Right ventricle myocardium superior (tissue), 1 donor: ENCODE results near the gene GPR15LG. TPM values are rescaled to one million over a fixed set of nuclear protein-coding genes. Genes with fewer than 3 reads are reported as not detected.
"Not testable (repeated sequence)": the region's sequence is repeated elsewhere in the genome, so short reads cannot be mapped to it uniquely, and the experiment has no call there.

Experiments used
- ATAC-seq: fragments of 200-7000 bp; cut with Tn5 transposase; one replicate; pipeline ENCODE4 v1.9.1; 2020; ENCODE audit warnings: mild to moderate bottlenecking; ENCODE audit not compliant: poor library complexity
- DNase-seq: peaks from one replicate; pipeline ENCODE4 v3.0.0-alpha.2; 2020
- intact Hi-C: fragments of 100-400 bp; cut with DNase I; formaldehyde crosslinking; loops from one replicate; pipeline ENCODE4 v1.11.2; 2022
- long read RNA-seq: library from polyadenylated mRNA; unstranded; transcript quantifications from one replicate; pipeline ENCODE4 v2.0.0, GENCODE V29; 2021
- total RNA-seq: library from RNA; stranded (reverse); fragmentation: NEBNext Ultra II Directional; extraction: Animal tissue kit (Norgen Biotek cat#: 25700); gene quantifications from one replicate; pipeline ENCODE4 v1.2.1, GENCODE V29; 2021
- donor health status: DM: no; HTN: yes; CAD: no; lungs with severe emphysema.

GPR15LG gene
- not detected for total RNA-seq
- long read RNA-seq: 0 reads

DNA sequence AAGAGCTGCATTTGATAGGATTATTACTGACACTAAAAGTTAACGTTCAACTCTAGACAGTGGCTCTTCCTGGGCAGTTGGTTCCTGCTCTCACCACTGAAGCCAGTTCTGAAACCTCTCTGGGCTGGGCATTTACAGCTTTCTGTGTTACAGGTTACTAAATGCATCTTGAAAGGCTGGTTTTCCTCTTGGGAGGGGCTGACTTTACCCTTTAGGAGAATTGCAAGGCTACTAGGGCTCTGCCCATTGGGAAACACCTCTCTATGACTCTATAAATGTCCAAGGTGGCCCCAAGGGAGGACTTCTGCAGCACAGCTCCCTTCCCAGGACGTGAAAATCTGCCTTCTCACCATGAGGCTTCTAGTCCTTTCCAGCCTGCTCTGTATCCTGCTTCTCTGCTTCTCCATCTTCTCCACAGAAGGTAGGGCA, at the start of gene GPR15LG:
GPR15LG (plus strand) TSS at position 301 of the 429 bp plus-strand sequence; CDS start at position 352, 51 bp downstream.
- DNase-seq (no peak), ATAC-seq (no peak)
- intact Hi-C loops: no loop called here

DNA sequence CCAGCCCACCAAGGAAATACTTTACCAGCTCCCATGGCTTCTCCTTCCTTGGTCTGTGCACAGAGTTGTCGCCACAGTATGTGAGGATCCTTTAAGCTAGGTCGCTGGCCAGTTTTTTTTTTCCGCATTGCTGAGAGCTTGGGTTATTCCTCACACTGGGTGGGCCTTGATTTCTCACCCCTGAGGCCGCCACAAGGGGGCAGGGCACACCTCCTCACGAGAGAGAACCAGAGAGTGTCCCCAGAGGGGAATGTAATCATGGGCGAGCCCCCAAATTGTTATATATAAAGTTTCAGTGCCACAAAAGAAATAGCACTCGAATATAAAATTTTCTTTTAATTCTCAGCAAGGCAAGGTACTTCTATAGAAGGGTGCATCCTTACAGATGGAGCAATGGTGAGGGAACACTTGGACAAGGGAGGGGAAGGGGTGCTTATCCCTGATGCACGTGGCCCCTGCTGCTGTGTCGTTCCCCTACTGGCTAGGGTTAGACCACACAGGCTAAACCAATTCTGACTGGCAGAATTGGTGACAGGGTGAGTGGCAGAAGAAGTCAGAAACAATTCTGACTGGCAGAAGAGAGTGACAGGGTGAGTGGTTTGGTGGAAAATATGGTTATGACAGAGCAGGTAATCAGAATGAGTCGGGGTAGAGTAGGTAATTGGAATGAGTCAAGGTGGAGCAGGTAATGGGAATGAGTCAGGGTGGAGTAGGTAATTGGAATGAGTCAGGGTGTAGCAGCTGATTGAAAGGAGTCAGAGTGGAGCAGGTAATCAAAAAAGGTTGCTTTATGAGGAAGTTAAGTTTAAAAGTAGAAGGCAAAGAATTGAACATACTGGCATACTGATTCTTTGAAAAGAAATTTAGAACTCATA, 47.5 kb upstream of the GPR15LG start:
- ATAC-seq, DNase-seq, intact Hi-C loops: not testable (repeated sequence)

DNA sequence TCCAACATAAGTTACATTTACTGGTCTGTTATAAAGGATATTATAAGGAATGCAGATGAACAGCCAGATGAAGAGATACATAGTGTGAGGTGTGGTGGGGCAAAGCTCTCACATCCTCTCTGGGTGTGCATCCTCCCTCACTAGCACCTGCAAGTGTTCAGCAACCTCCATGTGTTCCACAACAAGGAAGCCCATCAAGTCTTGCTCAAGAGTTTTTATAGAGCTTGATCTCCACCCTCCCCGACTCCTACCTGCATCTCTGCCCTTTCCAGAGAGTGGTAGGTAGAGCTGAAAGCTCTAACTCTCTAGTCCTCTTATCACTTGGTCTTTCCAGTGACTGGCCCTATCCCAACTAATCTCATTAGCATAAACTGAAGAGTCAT, 46.8 kb upstream of the GPR15LG start:
- no peak for DNase-seq
- ATAC-seq: no peak
- intact Hi-C loops: no loop called here

DNA sequence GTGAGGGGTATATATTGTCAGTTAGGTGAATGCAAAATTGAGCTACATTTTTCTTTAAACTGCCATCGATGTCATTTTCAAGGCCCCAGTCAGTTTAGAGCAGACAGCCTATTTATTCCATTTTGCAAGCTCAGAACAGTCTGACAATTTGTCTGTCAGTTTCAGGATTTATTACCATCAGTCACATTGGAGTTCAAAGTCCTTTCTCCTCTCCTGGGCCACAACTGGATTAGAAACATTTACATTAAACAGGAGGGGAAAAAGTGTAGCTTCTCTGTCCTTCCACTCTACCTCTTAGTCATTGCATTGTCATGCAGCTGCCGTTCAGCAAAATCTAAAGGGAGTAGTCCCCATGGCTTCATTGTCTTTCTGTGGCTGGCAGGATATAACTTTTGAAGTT, 37.8 kb upstream of the GPR15LG start:
- DNase-seq (no peak), ATAC-seq (no peak)
- intact Hi-C loops: no loop called here

DNA sequence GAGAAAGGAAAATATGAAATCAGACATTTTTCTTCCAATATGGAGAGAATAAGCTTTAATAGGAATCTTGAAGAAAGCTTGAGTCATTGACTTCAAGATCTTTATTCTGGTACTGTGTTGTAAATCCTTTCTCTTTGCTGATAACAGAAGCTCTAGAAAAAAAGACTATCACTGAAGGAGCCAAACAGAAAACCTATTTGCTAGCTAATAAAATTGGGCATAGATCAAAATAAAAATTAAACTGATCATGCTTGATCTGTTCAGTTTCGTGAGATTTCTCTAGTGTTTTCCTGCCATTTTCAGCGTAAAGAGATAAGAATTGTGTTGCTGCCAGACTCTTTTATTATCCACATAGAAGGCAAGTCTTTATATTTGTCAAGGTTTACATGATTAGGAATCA, 35.8 kb upstream of the GPR15LG start:
- intact Hi-C loops: no loop called here
- ATAC-seq (no peak), DNase-seq (no peak)

DNA sequence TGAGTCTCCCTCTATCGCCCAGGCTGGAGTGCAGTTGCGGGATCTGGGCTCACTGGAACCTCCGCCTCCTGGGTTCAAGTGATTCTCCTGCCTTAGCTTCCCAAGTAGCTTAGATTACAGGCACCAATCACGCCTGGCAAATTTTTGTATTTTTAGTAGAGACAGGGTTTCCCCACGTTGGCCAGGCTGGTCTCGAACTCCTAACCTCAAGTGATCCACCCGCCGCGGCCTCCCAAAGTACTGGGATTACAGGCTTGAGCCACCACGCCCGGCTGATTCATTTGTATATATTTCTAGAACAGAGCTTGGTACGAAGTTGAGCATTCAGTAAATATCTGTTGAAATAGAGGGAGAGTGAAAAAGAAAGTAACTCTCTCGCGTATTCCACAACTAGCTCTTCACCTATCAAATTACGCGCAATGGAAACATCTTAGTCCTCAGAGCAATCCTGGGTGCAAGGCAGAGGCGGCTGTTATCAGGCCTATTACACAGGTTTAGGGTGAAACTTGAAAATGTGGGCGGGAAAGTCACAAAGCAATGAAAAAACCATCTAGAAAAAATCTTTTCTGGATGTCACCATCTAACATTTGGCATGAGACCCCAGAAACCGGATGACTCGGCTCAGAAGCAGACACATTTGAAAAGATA, 35.0 kb upstream of the GPR15LG start:
- no peak for ATAC-seq
- peak; percentile 49 for DNase-seq
- intact Hi-C loops: no loop called here

DNA sequence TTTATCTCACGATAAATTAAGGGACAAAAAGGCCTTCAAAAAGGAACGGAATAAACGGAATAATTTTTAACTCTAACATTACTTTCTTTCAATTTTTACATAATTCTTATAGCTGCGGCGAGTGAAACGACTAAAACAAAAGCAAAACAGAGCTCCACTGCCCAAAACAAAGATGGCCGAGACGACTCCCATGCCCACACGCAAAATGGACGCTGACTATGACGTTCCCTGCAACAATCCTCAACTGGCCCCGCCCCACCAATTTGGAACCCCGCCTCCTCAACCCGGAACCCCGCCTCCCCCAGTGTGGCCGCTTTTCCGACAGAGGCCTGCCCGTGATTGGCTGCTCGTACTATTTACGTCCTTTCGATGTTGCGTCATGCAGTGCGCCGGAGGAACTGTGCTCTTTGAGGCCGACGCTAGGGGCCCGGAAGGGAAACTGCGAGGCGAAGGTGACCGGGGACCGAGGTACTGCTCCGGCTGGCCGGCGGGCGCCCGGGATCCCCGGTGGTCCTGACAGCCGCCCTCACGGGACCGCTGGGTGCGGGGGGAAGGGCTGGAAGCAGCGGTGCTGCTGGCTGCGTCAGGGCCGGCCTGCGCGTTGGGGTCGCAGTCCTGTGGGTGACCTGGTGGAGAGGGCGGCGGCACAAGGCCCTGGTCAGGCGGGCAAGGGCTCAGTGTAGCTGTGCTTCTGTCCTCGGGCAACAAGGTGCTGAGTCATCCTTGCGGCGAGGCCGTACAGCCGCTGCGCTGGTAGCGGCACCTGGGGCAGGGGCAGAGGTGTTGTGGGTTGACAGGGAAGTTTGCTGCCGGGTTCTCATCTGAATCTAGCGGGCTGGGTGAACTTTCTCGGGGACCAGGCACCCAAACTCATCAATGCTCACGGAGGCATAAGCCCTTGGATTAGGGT, 34.2 kb upstream of the GPR15LG start, which contains the start of gene GHITM:
GHITM (plus strand) TSS at position 384 of the 910 bp plus-strand sequence. CDS start 1,992 bp downstream, outside the sequence.
- ATAC-seq: peak; percentile 99

DNA sequence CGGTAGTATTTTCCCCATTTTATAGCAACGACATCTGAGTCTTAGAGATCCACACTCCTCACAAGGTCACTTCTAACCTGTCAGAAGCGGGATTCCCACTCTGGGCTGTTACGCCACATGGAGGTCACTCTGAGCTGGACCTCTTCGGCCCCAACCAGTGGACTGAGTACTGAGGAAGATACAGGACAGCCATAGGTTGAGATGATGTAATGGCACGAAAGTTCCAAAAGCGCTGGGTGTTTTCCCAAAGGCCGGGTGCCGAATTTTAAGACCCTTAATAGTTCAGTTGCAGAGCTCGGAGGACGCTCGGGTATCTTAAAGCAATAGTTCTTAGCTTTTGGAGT, 33.6 kb upstream of the GPR15LG start:
- DNase-seq (no peak), ATAC-seq (peak; percentile 23)
- intact Hi-C loops: no loop called here

More for the DNA sequence above, 34.2 kb upstream of the GPR15LG start, which contains the start of gene GHITM:
- intact Hi-C loops: no loop called here
- peak; percentile 99 for DNase-seq

DNA sequence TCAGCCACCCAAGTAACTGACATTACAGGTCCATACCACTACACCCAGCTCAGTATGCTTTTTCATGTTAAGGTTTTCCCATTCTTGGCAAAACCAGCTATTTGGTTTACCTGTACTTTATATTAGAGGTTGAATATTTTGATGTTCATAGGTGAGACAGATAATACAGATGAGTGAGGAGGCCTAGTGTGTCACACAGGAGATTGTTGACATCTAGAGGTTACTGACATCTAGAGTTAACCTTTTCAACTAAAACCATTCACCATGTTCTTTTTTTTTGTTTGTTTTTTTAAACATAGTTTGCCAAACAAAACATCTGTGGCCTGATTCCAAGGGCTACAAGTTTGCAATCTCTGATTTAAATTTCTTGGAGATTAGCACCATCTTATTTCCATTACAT, 26.3 kb upstream of the GPR15LG start:
- no peak for DNase-seq
- no peak for ATAC-seq
- intact Hi-C loops: no loop called here

DNA sequence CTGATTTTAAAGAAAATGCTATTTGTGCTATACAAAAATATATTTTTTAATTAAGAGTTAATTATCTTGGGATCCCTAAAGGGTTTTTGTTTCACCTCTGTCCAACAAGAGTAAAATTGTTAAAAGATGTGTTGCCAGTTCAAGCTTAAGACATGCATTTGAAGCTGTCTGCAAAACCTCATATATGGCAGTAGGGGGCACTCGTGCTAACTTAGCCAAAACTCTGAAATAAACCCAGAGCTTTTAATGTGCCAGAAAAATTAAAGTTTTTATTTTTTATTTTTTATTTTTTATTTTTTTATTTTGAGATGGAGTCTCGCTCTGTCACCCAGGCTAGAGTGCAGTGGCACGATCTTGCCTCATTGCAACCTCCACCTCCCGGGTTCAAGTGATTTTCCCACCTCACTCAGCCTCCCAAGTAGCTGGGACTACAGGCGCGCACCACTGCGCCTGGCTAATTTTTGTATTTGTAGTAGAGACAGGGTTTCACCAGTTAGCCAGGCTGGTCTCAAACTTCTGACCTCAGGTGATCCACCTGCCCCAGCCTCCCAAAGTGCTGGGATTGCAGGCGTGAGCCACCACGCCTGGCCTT, 25.5 kb upstream of the GPR15LG start:
- DNase-seq: not testable (repeated sequence)
- peak; percentile 61 for ATAC-seq
- intact Hi-C loops: loop anchor here (2.0 kb wide), 1 partner anchor 57 kb away; no protein-coding TSS in a partner anchor

DNA sequence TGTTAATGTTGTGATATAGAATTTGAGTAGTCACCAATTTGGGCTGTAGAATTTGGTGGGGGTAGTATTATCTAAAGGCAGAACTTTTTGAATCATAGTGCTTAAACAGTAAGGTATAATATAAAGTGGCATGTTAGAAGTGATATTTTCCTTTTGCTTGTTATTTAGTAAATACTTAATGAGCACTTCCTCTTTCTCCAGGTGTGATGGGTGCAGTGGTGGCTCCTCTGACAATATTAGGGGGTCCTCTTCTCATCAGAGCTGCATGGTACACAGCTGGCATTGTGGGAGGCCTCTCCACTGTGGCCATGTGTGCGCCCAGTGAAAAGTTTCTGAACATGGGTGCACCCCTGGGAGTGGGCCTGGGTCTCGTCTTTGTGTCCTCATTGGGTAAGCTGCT, 23.7 kb upstream of the GPR15LG start:
- intact Hi-C loops: loop anchor here (2.0 kb wide), 1 partner anchor 55 kb away; no protein-coding TSS in a partner anchor
- no peak for ATAC-seq
- DNase-seq: no peak

DNA sequence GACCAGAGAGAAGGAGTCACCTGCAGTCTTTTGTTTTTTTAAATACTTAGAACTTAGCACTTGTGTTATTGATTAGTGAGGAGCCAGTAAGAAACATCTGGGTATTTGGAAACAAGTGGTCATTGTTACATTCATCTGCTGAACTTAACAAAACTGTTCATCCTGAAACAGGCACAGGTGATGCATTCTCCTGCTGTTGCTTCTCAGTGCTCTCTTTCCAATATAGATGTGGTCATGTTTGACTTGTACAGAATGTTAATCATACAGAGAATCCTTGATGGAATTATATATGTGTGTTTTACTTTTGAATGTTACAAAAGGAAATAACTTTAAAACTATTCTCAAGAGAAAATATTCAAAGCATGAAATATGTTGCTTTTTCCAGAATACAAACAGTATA, 20.8 kb upstream of the GPR15LG start:
- intact Hi-C loops: no loop called here
- no peak for ATAC-seq
- no peak for DNase-seq

DNA sequence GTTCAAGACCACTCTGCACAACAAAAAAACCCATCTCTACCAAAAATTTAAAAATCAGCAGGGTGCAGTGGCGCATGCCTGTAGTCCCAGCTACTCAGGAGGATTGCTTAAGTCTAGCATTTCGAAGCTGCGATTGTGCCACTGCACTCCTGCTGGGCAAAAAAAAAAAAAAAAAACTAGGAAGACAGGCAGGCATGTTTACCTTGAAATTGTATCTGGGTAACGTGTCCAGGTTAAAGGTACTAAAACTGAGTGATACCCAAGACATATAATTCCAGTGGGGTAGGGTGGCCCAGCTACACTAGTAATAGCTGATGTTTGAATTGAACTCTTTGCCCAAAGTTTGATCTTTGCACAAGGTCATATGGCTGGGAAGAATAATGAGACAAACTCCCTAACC, 18.1 kb upstream of the GPR15LG start:
- intact Hi-C loops: no loop called here
- ATAC-seq (no peak), DNase-seq (no peak)

DNA sequence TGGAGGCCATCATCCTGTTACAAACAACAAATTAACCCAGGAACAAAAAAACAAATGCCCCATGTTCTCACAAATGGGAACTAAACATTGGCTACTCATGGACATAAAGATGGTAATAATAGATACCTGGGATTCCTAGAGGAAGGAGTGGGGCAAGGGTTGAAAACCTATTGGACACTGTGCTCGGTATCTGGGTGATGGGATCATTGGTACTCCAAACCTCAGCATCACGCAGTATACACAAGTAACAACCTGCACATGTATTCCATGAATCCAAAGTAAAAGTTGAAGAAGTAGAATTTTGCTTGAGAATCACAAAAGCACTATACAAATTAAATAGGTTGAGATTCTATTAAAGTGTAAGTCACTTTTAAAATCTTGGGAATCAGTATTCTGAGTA, 17.6 kb upstream of the GPR15LG start:
- intact Hi-C loops: no loop called here
- ATAC-seq: no peak
- DNase-seq: no peak

DNA sequence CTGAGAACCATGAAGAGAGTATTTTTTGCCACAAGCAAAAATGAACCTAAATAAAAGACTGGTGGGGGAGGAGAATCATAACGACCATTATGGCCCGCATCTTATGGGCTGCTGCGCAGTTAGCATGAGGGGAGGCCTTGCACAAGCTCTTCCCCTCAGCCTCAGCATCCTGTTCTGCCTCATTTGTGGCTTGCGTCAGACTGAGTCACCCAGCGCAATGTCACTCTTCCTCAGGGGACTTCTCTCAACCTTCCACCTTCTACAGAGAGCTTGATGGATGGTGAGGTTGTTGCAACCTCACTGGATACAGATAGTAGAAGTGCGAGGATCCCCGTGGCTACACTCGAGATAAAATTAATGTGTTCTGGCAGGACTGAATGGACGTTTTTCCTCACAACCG, 16.8 kb upstream of the GPR15LG start:
- DNase-seq (no peak), ATAC-seq (peak; percentile 27)
- intact Hi-C loops: no loop called here

DNA sequence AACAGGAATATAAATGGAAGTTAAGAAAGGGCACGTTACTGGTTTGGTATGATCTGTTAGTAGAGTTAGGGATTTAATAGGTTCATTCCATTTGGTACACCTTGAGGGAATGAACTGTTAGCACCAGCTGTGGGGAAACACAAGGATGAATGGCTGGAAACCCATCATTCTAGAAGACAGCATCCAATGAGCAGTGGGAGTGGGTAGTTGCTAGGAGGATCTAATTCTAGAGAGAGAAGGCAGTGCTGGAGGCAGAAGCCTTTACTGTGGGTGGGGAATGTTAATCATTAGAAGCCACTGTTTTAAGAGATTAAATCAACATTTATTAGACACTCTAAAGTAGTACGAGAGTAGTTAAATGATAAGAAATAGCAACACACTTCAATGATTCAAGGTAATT, 15.5 kb upstream of the GPR15LG start:
- DNase-seq: no peak
- intact Hi-C loops: no loop called here
- ATAC-seq: no peak

DNA sequence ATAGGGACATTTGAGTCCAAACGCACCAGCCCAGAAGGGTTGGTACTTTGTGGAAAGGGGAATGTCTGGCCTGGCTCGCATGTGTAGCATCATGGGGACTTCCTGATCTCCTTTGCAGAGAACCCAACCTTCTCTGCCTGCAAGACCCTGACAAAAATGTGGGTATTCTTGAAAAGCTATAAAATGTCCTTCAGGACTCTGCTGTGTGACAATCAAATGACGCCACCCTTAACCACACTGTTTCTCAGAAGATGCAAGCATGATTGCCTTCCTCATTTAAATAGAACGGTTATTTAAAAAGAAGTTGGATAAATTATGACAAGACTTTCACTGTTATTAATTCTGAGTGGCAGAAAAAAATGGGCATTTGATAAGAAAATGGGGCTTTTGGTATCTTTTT, 15.1 kb upstream of the GPR15LG start:
- DNase-seq (no peak), ATAC-seq (no peak)
- intact Hi-C loops: no loop called here

DNA sequence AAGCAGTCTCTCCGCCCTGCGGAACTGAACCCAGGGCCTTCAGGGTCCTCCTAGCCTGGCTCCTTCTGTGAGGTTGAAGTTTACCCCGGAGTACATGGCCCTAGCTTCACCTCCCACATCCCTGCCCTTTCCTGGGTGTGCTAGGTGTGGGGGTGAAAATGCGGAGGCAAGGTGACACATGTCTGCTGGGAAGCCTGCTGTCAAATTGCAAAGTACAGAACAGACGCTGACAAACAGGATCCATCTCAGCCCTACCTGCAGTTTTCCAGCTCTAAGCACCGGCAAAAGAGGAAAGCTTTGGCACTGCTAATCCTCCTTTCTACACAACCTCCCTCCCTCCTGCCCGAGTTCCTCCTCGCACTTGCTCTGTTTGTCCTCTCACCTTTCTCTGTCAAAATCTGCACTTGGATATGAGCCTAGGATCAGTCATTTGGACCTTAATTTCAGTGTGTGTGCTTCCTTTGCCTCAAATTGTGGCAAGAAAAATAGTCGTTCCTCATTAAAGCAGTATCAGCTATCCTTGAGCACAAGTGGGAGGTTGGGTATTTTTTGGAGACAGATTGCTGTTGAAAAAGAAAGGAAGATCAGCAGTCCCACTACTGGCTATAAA, 14.4 kb upstream of the GPR15LG start:
- ATAC-seq: no peak
- no peak for DNase-seq
- intact Hi-C loops: no loop called here
